Smooth muscle cell (in vitro differentiated cells): ENCODE results near the gene PDZD2. TPM values are rescaled to one million over a fixed set of nuclear protein-coding genes. Genes with fewer than 3 reads are reported as not detected.

ENCODE experiments used
- DNase-seq: peaks from one replicate; lab custom pipeline; 2025; ENCODE audit not compliant: unreplicated experiment; lab: John Stamatoyannopoulos, UW
- H2AFZ ChIP-seq: fragments of 200-600 bp; sonication (generic); 2 replicates; pipeline ENCODE4 v1.6.0; 2016; ENCODE audit warnings: antibody characterized with exemption, low read depth, mild to moderate bottlenecking
- H3F3A ChIP-seq: fragments of 200-600 bp; sonication (generic); 2 replicates; pipeline ENCODE4 v1.6.0; 2017; ENCODE audit warnings: antibody characterized with exemption, low read depth
- H3K27ac ChIP-seq: fragments of 200-600 bp; sonication (generic); 2 replicates; pipeline ENCODE4 v1.5.1; 2016; ENCODE audit warnings: low read depth, mild to moderate bottlenecking
- H3K27me3 ChIP-seq: fragments of 200-600 bp; sonication (generic); 2 replicates; pipeline ENCODE4 v1.6.1; 2016; ENCODE audit warnings: low read depth, mild to moderate bottlenecking
- H3K36me3 ChIP-seq: fragments of 200-600 bp; sonication (generic); 2 replicates; pipeline ENCODE4 v1.5.1; 2016; ENCODE audit warnings: low read depth
- H3K4me1 ChIP-seq: fragments of 200-600 bp; sonication (generic); 2 replicates; pipeline ENCODE4 v1.5.1; 2016; ENCODE audit warnings: low read depth
- H3K4me2 ChIP-seq: fragments of 200-600 bp; sonication (generic); 2 replicates; pipeline ENCODE4 v1.6.0; 2016; ENCODE audit warnings: mild to moderate bottlenecking
- H3K4me3 ChIP-seq: fragments of 200-600 bp; sonication (generic); 2 replicates; pipeline ENCODE4 v1.5.1; 2016; ENCODE audit warnings: mild to moderate bottlenecking
- H3K79me2 ChIP-seq: fragments of 200-600 bp; sonication (generic); 2 replicates; pipeline ENCODE4 v1.6.0; 2016; ENCODE audit warnings: low read depth, mild to moderate bottlenecking
- H3K9ac ChIP-seq: fragments of 200-600 bp; sonication (generic); 2 replicates; pipeline ENCODE4 v1.6.0; 2016; ENCODE audit warnings: low read depth
- H3K9me3 ChIP-seq: fragments of 200-600 bp; sonication (generic); replicated peaks from 2 replicates; pipeline ENCODE4 v1.5.1; 2016; ENCODE audit warnings: low read depth
- H4K20me1 ChIP-seq: fragments of 200-600 bp; sonication (generic); 2 replicates; pipeline ENCODE4 v1.6.0; 2016; ENCODE audit warnings: low read depth
- WGBS: methylation state at CpG from one replicate; pipeline ENCODE4 v1.1.7; 2016; ENCODE audit warnings: low lambda C conversion rate; 5-methylcytosine and 5-hydroxymethylcytosine counted together
- polyA plus RNA-seq: library from polyadenylated mRNA; unstranded; fragments of >200 nt; fragmentation: Nextera tagmentation; extraction: Ambion mirVana; gene quantifications from 2 replicates; pipeline ENCODE4 v1.2.1, GENCODE V29; 2016
- total RNA-seq: library from RNA; depleted of rRNA; stranded (reverse); fragments of >200 nt; gene quantifications from 2 replicates; pipeline ENCODE4 v1.2.3, GENCODE V29; 2014
- TF ChIP-seq, protein P1 (sequence below): fragments of 200-600 bp; sonication (generic); IDR thresholded peaks from 2 replicates; pipeline ENCODE4 v1.5.1; 2017; ENCODE audit warnings: borderline replicate concordance, mild to moderate bottlenecking, antibody characterized with exemption; ENCODE audit not compliant: insufficient read depth, poor library complexity, severe bottlenecking

Gene PDZD2
- total and polyA plus RNA-seq, 2 experiments from 2014 or later = 3.2 to 4.1 TPM

- DNase-seq = no peak
- Histone ChIP-seq H3K36me3 (no peaks in the 10 kb centered on the region), H3K4me3 (no peak overlapping the region), H3K4me1 (no peaks in the 10 kb centered on the region), H2AFZ (no peak overlapping the region), H4K20me1 (no peaks in the 10 kb centered on the region), H3K4me2 (no peak overlapping the region), H3K27me3 (no peaks in the 10 kb centered on the region), H3K9me3 (no peaks in the 10 kb centered on the region), H3F3A (no peaks in the 10 kb centered on the region), H3K79me2 (no peaks in the 10 kb centered on the region), H3K9ac (no peak overlapping the region), H3K27ac (no peak overlapping the region)
- WGBS = 90% methylated on average over 7 of the region's 7 CpGs
- TF ChIP-seq, protein P1, sequence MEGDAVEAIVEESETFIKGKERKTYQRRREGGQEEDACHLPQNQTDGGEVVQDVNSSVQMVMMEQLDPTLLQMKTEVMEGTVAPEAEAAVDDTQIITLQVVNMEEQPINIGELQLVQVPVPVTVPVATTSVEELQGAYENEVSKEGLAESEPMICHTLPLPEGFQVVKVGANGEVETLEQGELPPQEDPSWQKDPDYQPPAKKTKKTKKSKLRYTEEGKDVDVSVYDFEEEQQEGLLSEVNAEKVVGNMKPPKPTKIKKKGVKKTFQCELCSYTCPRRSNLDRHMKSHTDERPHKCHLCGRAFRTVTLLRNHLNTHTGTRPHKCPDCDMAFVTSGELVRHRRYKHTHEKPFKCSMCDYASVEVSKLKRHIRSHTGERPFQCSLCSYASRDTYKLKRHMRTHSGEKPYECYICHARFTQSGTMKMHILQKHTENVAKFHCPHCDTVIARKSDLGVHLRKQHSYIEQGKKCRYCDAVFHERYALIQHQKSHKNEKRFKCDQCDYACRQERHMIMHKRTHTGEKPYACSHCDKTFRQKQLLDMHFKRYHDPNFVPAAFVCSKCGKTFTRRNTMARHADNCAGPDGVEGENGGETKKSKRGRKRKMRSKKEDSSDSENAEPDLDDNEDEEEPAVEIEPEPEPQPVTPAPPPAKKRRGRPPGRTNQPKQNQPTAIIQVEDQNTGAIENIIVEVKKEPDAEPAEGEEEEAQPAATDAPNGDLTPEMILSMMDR = no peak
Observed at GRCh38 chr5:31674371-31674951, 35.5 kb downstream of the PDZD2 start.

GRCh38 chr5:31675472-31675871 is 36.5 kb downstream of the PDZD2 start:
- no peaks in the 10 kb centered on the region for H3F3A ChIP-seq
- no peaks in the 10 kb centered on the region for H4K20me1 ChIP-seq
- no peaks in the 10 kb centered on the region for H3K27me3 ChIP-seq
- H3K9ac ChIP-seq = no peak overlapping the region
- no peak overlapping the region for H2AFZ ChIP-seq
- H3K36me3 ChIP-seq = no peaks in the 10 kb centered on the region
- no peak overlapping the region for H3K27ac ChIP-seq
- no peak for DNase-seq
- 89% methylated on average over 6 of the region's 6 CpGs for WGBS
- TF ChIP-seq, protein P1 = no peak
- no peaks in the 10 kb centered on the region for H3K79me2 ChIP-seq
- H3K4me2 ChIP-seq = no peak overlapping the region
- H3K4me1 ChIP-seq = no peaks in the 10 kb centered on the region
- H3K4me3 ChIP-seq = no peak overlapping the region
- no peaks in the 10 kb centered on the region for H3K9me3 ChIP-seq

- DNase-seq = no peak
- Histone ChIP-seq H2AFZ (no peak overlapping the region), H3K9me3 (no peaks in the 10 kb centered on the region), H3K4me2 (no peak overlapping the region), H3F3A (no peaks in the 10 kb centered on the region), H3K27me3 (no peaks in the 10 kb centered on the region), H3K36me3 (no peaks in the 10 kb centered on the region), H3K9ac (no peak overlapping the region), H3K79me2 (no peaks in the 10 kb centered on the region), H3K27ac (no peak overlapping the region), H4K20me1 (no peaks in the 10 kb centered on the region), H3K4me3 (no peak overlapping the region), H3K4me1 (no peaks in the 10 kb centered on the region)
- 57% methylated on average over 6 of the region's 6 CpGs for WGBS
- TF ChIP-seq, protein P1 = no peak
Observed at GRCh38 chr5:31678180-31678579, 39.2 kb downstream of the PDZD2 start.

- Histone ChIP-seq H3F3A (no peaks in the 10 kb centered on the region), H3K27me3 (no peaks in the 10 kb centered on the region), H3K4me2 (no peak overlapping the region), H4K20me1 (no peaks in the 10 kb centered on the region), H3K4me1 (no peaks in the 10 kb centered on the region), H3K36me3 (no peaks in the 10 kb centered on the region), H3K27ac (no peak overlapping the region), H3K4me3 (no peak overlapping the region), H3K79me2 (no peaks in the 10 kb centered on the region), H3K9me3 (no peaks in the 10 kb centered on the region), H2AFZ (no peak overlapping the region), H3K9ac (no peak overlapping the region)
- DNase-seq = no peak
- TF ChIP-seq, protein P1 = no peak
- 84% methylated on average over 12 of the region's 12 CpGs for WGBS
Observed at GRCh38 chr5:31680528-31680927, 41.6 kb downstream of the PDZD2 start.
